GM12872 (cell line): Measurements from ENCODE around the gene ANO7.

Experiments
- TF ChIP-seq, protein P1 (sequence below): IDR thresholded peaks from 3 replicates; pipeline ENCODE4 v1.5.1; 2011; ENCODE audit warnings: low read depth, mild to moderate bottlenecking, low read length, moderate library complexity; ENCODE audit not compliant: insufficient read depth

Gene ANO7

DNA sequence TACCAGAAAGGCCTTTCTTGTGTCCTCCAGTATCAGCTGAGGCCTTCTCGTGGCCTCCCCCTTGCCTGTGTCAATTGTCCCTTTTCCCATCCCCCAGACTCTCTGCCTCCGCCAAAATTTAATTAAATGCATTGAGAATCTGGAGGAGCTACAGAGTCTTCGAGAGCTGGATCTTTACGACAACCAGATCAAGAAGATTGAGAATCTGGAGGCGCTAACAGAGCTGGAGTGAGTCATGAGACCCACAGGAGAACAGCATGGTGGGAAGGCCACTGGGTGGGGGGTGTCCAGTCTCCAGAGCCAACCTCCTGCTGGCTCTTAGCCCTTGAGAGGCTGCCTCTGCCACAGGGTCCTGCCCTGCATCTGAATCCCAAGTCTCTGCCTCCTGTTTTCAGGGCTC lies 29.4 kb upstream of the ANO7 start:
- TF ChIP-seq, protein P1, sequence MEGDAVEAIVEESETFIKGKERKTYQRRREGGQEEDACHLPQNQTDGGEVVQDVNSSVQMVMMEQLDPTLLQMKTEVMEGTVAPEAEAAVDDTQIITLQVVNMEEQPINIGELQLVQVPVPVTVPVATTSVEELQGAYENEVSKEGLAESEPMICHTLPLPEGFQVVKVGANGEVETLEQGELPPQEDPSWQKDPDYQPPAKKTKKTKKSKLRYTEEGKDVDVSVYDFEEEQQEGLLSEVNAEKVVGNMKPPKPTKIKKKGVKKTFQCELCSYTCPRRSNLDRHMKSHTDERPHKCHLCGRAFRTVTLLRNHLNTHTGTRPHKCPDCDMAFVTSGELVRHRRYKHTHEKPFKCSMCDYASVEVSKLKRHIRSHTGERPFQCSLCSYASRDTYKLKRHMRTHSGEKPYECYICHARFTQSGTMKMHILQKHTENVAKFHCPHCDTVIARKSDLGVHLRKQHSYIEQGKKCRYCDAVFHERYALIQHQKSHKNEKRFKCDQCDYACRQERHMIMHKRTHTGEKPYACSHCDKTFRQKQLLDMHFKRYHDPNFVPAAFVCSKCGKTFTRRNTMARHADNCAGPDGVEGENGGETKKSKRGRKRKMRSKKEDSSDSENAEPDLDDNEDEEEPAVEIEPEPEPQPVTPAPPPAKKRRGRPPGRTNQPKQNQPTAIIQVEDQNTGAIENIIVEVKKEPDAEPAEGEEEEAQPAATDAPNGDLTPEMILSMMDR: no peak

GRCh38 chr2:241160318-241160717 lies 28.2 kb upstream of the ANO7 start:
- TF ChIP-seq, protein P1: no peak

DNA sequence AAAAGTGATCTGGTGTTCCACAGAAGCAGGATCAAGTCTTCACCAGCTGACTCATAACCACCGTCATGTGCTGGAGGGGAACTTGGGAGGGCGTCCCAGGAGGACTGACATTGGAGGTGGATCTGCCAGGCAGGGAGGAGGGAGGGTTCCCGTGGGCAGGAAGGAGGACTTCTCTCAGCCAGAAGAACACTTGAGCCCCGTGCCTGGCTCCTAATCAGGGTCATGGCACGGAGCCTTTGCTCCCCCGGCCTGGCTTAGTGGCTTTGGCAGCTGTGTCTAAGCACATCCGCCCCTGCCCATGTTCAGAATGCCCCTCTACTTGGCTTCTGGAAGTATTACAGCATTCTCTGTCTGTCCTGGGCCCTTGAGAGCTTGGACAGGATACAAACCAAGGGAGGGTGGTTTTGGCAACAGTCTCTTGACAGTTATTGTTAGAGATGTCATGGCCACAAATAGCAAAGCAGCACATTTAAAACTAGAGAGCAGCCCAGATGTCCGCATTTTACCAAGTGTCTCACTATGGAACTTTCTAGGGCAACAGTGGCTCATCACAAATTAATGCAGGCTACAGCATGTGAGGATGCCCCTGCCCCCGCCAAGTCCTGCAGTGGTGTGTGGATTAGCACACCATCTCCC lies 26.7 kb upstream of the ANO7 start:
- TF ChIP-seq, protein P1: no peak

DNA sequence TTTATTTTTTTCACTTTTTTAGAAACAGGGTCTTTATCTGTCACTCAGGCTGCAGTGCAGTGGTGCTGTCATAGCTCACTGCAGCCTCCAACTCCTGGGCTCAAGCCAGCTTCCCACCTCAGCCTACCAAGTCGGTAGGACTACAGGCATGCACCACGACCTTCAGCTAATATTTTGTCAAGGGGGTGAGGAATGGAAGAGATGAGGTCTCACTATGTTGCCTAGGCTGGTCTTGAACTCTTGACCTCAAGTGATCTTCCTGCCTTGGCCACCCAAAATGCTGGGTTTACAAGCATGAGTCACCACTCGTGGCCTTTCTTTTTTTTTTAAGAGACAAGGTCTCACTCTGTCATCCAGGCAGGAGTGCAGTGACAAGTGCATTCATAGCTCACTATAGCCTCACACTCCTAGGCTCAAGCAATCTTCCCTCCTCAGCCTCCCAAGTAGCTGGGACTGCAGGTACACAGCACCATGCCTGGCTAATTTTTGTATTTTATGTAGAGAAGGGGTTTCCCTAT lies 24.8 kb upstream of the ANO7 start:
- TF ChIP-seq, protein P1: no peak

DNA sequence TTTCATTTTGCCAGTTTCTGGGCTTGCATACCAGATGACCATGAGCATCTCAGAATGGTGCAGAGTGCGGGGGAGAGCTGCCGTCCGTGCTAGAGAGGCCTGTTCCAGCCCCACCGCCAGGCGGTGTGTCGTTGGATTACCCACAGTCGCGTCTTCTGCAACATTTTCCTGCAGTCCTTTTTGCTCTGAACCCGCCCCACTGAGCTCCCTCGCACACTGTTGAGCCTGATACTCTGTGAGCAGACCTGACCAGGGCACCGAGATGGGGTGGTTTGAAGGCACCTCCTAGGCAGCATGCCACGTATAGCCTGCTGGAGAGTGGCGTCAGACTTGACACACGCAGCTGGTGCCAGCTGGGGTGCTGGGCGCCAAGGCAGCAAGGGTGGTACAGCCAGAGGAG lies 20.1 kb upstream of the ANO7 start:
- TF ChIP-seq, protein P1: no peak

- TF ChIP-seq, protein P1: no peak
Measured at GRCh38 chr2:241173557-241173956, 14.9 kb upstream of the ANO7 start.

- TF ChIP-seq, protein P1: no peak
Measured at GRCh38 chr2:241177526-241178334, 10.7 kb upstream of the ANO7 start.
